Mammary microvascular endothelial cell (primary cell): Measurements from ENCODE around the gene NAP1L1. TPM values are rescaled to one million over a fixed set of nuclear protein-coding genes. Genes with fewer than 3 reads are reported as not detected.

ENCODE experiments used
- total RNA-seq: library from RNA; depleted of rRNA; stranded (reverse); fragments of >200 nt; gene quantifications from 2 replicates; pipeline ENCODE4 v1.2.3, GENCODE V29; 2015

Gene NAP1L1, protein sequence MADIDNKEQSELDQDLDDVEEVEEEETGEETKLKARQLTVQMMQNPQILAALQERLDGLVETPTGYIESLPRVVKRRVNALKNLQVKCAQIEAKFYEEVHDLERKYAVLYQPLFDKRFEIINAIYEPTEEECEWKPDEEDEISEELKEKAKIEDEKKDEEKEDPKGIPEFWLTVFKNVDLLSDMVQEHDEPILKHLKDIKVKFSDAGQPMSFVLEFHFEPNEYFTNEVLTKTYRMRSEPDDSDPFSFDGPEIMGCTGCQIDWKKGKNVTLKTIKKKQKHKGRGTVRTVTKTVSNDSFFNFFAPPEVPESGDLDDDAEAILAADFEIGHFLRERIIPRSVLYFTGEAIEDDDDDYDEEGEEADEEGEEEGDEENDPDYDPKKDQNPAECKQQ
- 308 and 396 TPM in 2 replicates for total RNA-seq

GRCh38 chr12:76083904-76084862 lies at the start of gene NAP1L1:
TSS of gene NAP1L1 (minus strand) at chr12:76084685. CDS start at chr12:76074219, 10,466 bp downstream.

GRCh38 chr12:76031414-76032042 lies 53.0 kb downstream of the NAP1L1 start, which contains the start of gene PHLDA1:
TSS of gene PHLDA1 (minus strand) at chr12:76031776.

Other genes starting within 250 kb of the NAP1L1 start
- 29.4 and 30.2 TPM in 2 replicates for gene PHLDA1, start 52.9 kb downstream of the NAP1L1 start, total RNA-seq